GM12878 (cell line): ENCODE results near the gene DCP1B. TPM values are rescaled to one million over a fixed set of nuclear protein-coding genes. Genes with fewer than 3 reads are reported as not detected.

ENCODE experiments used
- BMI1 ChIP-seq: fragments of 450-650 bp; IDR thresholded peaks from 2 replicates; pipeline ENCODE4 v1.6.1; 2016; ENCODE audit warnings: mild to moderate bottlenecking, moderate library complexity, borderline replicate concordance
- CBX3 ChIP-seq: fragments of 200-600 bp; sonication (generic); IDR thresholded peaks from 2 replicates; pipeline ENCODE4 v1.6.1; 2016; ENCODE audit warnings: low read depth, borderline replicate concordance
- CHD1 ChIP-seq: IDR thresholded peaks from 2 replicates; pipeline ENCODE4 v1.6.1; 2012; ENCODE audit warnings: low read depth, low read length, improper control_type of control experiment
- CHD4 ChIP-seq: fragments of 200-600 bp; sonication (generic); IDR thresholded peaks from 2 replicates; pipeline ENCODE4 v1.6.1; 2016; ENCODE audit warnings: mild to moderate bottlenecking
- DPF2 ChIP-seq: fragments of 450-650 bp; IDR thresholded peaks from 2 replicates; pipeline ENCODE4 v1.6.1; 2017; ENCODE audit warnings: mild to moderate bottlenecking
- KDM1A ChIP-seq: fragments of 200-600 bp; sonication (generic); IDR thresholded peaks from 2 replicates; pipeline ENCODE4 v1.6.1; 2016; ENCODE audit warnings: borderline replicate concordance
- NFIC ChIP-seq: IDR thresholded peaks from 2 replicates; pipeline ENCODE4 v1.6.1; 2012; ENCODE audit warnings: low read depth, mild to moderate bottlenecking, inconsistent platforms, low read length, moderate library complexity
- NFXL1 ChIP-seq: fragments of 450-650 bp; IDR thresholded peaks from 2 replicates; pipeline ENCODE4 v1.6.1; 2017; ENCODE audit warnings: antibody characterized with exemption, mild to moderate bottlenecking, borderline replicate concordance
- POU2F2 ChIP-seq: IDR thresholded peaks from 3 replicates; pipeline ENCODE4 v1.6.1; 2011; ENCODE audit warnings: low read depth, mild to moderate bottlenecking, low read length, borderline replicate concordance
- RFX5 ChIP-seq: IDR thresholded peaks from 2 replicates; pipeline ENCODE4 v1.6.1; 2011; ENCODE audit warnings: low read depth, low read length, improper control_type of control experiment
- RUNX3 ChIP-seq: IDR thresholded peaks from 2 replicates; pipeline ENCODE4 v1.6.1; 2012; ENCODE audit warnings: low read length, inconsistent platforms
- STAT3 ChIP-seq: IDR thresholded peaks from 2 replicates; pipeline ENCODE4 v1.6.1; 2011; ENCODE audit warnings: low read depth, low read length, improper control_type of control experiment
- TCF3 ChIP-seq: IDR thresholded peaks from 2 replicates; pipeline ENCODE4 v1.6.1; 2012; ENCODE audit warnings: low read depth, mild to moderate bottlenecking, low read length, borderline replicate concordance; ENCODE audit not compliant: insufficient read depth
- TCF7 ChIP-seq: IDR thresholded peaks from 2 replicates; pipeline ENCODE4 v1.6.1; 2014; ENCODE audit warnings: antibody characterized with exemption, borderline replicate concordance
- ZBED1 ChIP-seq: IDR thresholded peaks from 2 replicates; pipeline ENCODE4 v1.6.1; 2016; ENCODE audit warnings: borderline replicate concordance
- ZNF207 ChIP-seq: fragments of 450-650 bp; IDR thresholded peaks from 2 replicates; pipeline ENCODE4 v1.6.1; 2014; ENCODE audit warnings: antibody characterized with exemption, mild to moderate bottlenecking, borderline replicate concordance
- ZNF24 ChIP-seq: fragments of 450-650 bp; IDR thresholded peaks from 2 replicates; pipeline ENCODE4 v1.6.1; 2017; ENCODE audit warnings: antibody characterized with exemption, mild to moderate bottlenecking
- ZNF274 ChIP-seq: IDR thresholded peaks from one replicate; pipeline ENCODE4 v1.8.0; 2011; ENCODE audit not compliant: insufficient read length, insufficient read depth
- ZNF384 ChIP-seq: IDR thresholded peaks from 2 replicates; pipeline ENCODE4 v1.6.1; 2012; ENCODE audit warnings: low read depth, mild to moderate bottlenecking, low read length, improper control_type of control experiment, borderline replicate concordance
- polyA plus RNA-seq, 11 experiments: library from polyadenylated mRNA; depleted of rRNA in 4 of 11; unstranded in 6 of 11; stranded (reverse) in 5 of 11; fragments of >200 nt; fragmentation: Nextera tagmentation in 4 of 11; fragmentation: Illumina TruSeq in 1 of 11; extraction: Ambion mirVana in 4 of 11; extraction: Trizol in 1 of 11; gene quantifications; 1 replicate in 1 of 11; 2 replicates in 10 of 11; pipeline versions ENCODE4 v1.2.1 to v1.2.3, GENCODE V29; 2011 to 2016; ENCODE audit warnings: inconsistent platforms in 2 of 11, missing spikeins in 2 of 11, low read depth in 1 of 11
- total RNA-seq, 4 experiments: library from RNA; depleted of rRNA in 3 of 4; stranded (reverse); fragments of >200 nt in 3 of 4; fragmentation: Illumina TruSeq in 1 of 4; extraction: Trizol in 1 of 4; gene quantifications; 2 replicates each; pipeline versions ENCODE4 v1.2.1 to v1.2.3, GENCODE V29; 2013 to 2021
- TF ChIP-seq, protein P1 (sequence below): IDR thresholded peaks from 2 replicates; pipeline ENCODE4 v1.6.1; 2011; ENCODE audit warnings: borderline replicate concordance, low read depth, mild to moderate bottlenecking, moderate library complexity, low read length; ENCODE audit not compliant: insufficient read depth, poor library complexity, severe bottlenecking
- TF ChIP-seq, protein P2 (sequence below): fragments of 450-650 bp; IDR thresholded peaks from 2 replicates; pipeline ENCODE4 v1.6.1; 2017; ENCODE audit warnings: mild to moderate bottlenecking
- TF ChIP-seq, protein P3 (sequence below): fragments of 450-650 bp; IDR thresholded peaks from 2 replicates; pipeline ENCODE4 v1.6.1; 2014; ENCODE audit warnings: mild to moderate bottlenecking
- TF ChIP-seq, protein P4 (sequence below): fragments of 450-650 bp; conservative IDR thresholded peaks from 2 replicates; pipeline ENCODE4 v1.6.1; 2017; ENCODE audit warnings: mild to moderate bottlenecking, moderate library complexity

The DCP1B gene
- total and polyA plus RNA-seq, 10 of the 15 experiments (the other 5 are each of a cell fraction or from before 2014, with no cell fraction given) = 1.3 to 23.4 (median 15.3) TPM

DNA sequence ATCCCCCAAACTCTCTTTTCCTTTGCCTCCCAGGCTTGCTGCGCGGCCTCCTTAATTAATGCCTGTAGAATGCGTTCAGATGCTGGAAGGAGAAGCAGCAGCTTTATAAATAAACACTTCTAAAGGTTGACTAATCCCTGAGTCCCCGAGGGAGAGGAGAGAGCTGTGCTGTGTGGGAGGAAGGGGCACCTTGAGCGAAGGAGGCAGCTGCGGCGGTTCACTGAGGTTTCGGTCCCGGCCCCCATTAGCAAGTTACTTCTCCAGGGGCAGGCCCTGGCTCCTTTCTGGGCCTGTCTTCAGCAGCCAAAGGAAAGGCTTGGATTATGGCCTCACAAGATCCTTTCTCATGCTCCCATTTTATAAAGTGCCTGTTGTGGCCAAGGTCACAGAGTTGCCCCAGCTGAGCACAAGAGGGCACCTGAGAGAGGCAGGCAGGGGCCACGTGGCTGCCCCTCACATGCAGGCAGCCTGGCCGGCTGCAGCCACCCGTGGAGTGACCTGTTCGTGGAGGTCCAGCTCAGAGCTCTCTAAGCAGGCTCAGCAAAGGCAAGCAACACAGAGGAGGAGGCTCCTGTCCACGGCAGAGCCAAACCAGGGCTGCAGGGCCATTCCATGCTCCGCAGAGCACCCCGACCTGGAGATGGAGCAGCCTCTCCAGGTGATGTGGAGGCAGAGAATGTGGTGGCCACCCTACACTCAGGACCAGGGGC, 70.8 kb downstream of the DCP1B start (continued):
- TF ChIP-seq ZNF384 (no peak), CBX3 (no peak), STAT3 (no peak), CHD4 (no peak), ZNF24 (no peak), CHD1 (no peak), NFIC (no peak), BMI1 (no peak), KDM1A (no peak), NFXL1 (no peak), POU2F2 (no peak), ZBED1 (no peak), ZNF207 (no peak), ZNF274 (no peak), RFX5 (no peak), TCF7 (no peak), DPF2 (no peak; the same call in 1 of the 2 replicates), RUNX3 (peak; percentile 62), TCF3 (no peak)
- TF ChIP-seq, protein P1, sequence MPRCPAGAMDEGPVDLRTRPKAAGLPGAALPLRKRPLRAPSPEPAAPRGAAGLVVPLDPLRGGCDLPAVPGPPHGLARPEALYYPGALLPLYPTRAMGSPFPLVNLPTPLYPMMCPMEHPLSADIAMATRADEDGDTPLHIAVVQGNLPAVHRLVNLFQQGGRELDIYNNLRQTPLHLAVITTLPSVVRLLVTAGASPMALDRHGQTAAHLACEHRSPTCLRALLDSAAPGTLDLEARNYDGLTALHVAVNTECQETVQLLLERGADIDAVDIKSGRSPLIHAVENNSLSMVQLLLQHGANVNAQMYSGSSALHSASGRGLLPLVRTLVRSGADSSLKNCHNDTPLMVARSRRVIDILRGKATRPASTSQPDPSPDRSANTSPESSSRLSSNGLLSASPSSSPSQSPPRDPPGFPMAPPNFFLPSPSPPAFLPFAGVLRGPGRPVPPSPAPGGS = no peak
- TF ChIP-seq, protein P2, sequence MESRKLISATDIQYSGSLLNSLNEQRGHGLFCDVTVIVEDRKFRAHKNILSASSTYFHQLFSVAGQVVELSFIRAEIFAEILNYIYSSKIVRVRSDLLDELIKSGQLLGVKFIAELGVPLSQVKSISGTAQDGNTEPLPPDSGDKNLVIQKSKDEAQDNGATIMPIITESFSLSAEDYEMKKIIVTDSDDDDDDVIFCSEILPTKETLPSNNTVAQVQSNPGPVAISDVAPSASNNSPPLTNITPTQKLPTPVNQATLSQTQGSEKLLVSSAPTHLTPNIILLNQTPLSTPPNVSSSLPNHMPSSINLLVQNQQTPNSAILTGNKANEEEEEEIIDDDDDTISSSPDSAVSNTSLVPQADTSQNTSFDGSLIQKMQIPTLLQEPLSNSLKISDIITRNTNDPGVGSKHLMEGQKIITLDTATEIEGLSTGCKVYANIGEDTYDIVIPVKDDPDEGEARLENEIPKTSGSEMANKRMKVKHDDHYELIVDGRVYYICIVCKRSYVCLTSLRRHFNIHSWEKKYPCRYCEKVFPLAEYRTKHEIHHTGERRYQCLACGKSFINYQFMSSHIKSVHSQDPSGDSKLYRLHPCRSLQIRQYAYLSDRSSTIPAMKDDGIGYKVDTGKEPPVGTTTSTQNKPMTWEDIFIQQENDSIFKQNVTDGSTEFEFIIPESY = no peak
- TF ChIP-seq, protein P3, sequence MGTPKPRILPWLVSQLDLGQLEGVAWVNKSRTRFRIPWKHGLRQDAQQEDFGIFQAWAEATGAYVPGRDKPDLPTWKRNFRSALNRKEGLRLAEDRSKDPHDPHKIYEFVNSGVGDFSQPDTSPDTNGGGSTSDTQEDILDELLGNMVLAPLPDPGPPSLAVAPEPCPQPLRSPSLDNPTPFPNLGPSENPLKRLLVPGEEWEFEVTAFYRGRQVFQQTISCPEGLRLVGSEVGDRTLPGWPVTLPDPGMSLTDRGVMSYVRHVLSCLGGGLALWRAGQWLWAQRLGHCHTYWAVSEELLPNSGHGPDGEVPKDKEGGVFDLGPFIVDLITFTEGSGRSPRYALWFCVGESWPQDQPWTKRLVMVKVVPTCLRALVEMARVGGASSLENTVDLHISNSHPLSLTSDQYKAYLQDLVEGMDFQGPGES = no peak
- TF ChIP-seq, protein P4, sequence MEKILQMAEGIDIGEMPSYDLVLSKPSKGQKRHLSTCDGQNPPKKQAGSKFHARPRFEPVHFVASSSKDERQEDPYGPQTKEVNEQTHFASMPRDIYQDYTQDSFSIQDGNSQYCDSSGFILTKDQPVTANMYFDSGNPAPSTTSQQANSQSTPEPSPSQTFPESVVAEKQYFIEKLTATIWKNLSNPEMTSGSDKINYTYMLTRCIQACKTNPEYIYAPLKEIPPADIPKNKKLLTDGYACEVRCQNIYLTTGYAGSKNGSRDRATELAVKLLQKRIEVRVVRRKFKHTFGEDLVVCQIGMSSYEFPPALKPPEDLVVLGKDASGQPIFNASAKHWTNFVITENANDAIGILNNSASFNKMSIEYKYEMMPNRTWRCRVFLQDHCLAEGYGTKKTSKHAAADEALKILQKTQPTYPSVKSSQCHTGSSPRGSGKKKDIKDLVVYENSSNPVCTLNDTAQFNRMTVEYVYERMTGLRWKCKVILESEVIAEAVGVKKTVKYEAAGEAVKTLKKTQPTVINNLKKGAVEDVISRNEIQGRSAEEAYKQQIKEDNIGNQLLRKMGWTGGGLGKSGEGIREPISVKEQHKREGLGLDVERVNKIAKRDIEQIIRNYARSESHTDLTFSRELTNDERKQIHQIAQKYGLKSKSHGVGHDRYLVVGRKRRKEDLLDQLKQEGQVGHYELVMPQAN = no peak
